ENCODE results near the gene RELN. TPM values are rescaled to one million over a fixed set of nuclear protein-coding genes. Genes with fewer than 3 reads are reported as not detected.

Gene RELN
- total and polyA plus RNA-seq, 4 experiments from 2014 or later: not detected

GRCh38 chr7:103799298-103799697 lies 190.2 kb downstream of the RELN start:
- H3K9me3 Mint-ChIP-seq: peaks cover 0 to 2% (median 0%) of the 10 kb centered on the region in 8 donors
- Histone ChIP-seq H3K4me1 (ENCODE audit: insufficient read depth, low read length) (no peaks in the 10 kb centered on the region), H3K36me3 (ENCODE audit: insufficient read depth, low read length) (no peaks in the 10 kb centered on the region), H3K4me3 (ENCODE audit: low read length in 2 of 2) (no peak overlapping the region), H3K27ac (ENCODE audit: low read depth, low read length) (no peak overlapping the region), H3K9me3 (ENCODE audit: control insufficient read depth in 1 of 2, low read length in 2 of 2) (no peaks in the 10 kb centered on the region), H3K27me3 (ENCODE audit: insufficient read depth, low read length) (no peaks in the 10 kb centered on the region)
- H3K4me3 Mint-ChIP-seq: no peak overlapping the region
- H3K4me1 Mint-ChIP-seq: no peaks in the 10 kb centered on the region
- no peaks in the 10 kb centered on the region for H3K36me3 Mint-ChIP-seq
- no peak overlapping the region for H3K27ac Mint-ChIP-seq
- ChIA-PET CTCF (ENCODE audit: partially characterized antibody) (no interaction called here), POLR2A (ENCODE audit: partially characterized antibody) (no interaction called here)
- DNase-seq: no peak
- intact Hi-C loops (cut with micrococcal nuclease): no loop called here
- H3K27me3 Mint-ChIP-seq: no peaks in the 10 kb centered on the region

- H3K4me3 Mint-ChIP-seq: no peak overlapping the region
- intact Hi-C loops (cut with micrococcal nuclease): no loop called here
- Histone ChIP-seq H3K4me3 (ENCODE audit: low read length in 2 of 2) (no peak overlapping the region), H3K36me3 (ENCODE audit: insufficient read depth, low read length) (no peaks in the 10 kb centered on the region), H3K27me3 (ENCODE audit: insufficient read depth, low read length) (no peaks in the 10 kb centered on the region), H3K4me1 (ENCODE audit: insufficient read depth, low read length) (no peaks in the 10 kb centered on the region), H3K27ac (ENCODE audit: low read depth, low read length) (no peak overlapping the region), H3K9me3 (ENCODE audit: control insufficient read depth in 1 of 2, low read length in 2 of 2) (no peaks in the 10 kb centered on the region)
- no peaks in the 10 kb centered on the region for H3K4me1 Mint-ChIP-seq
- CTCF ChIA-PET (ENCODE audit: partially characterized antibody): no interaction called here
- H3K36me3 Mint-ChIP-seq: no peaks in the 10 kb centered on the region
- no peak for DNase-seq
- H3K9me3 Mint-ChIP-seq: peaks cover 0 to 2% (median 0%) of the 10 kb centered on the region in 8 donors
- POLR2A ChIA-PET (ENCODE audit: partially characterized antibody): no interaction called here
- H3K27ac Mint-ChIP-seq: no peak overlapping the region
- H3K27me3 Mint-ChIP-seq: no peaks in the 10 kb centered on the region
These were observed 191.7 kb downstream of the RELN start for GRCh38 chr7:103797647-103798307.

DNA sequence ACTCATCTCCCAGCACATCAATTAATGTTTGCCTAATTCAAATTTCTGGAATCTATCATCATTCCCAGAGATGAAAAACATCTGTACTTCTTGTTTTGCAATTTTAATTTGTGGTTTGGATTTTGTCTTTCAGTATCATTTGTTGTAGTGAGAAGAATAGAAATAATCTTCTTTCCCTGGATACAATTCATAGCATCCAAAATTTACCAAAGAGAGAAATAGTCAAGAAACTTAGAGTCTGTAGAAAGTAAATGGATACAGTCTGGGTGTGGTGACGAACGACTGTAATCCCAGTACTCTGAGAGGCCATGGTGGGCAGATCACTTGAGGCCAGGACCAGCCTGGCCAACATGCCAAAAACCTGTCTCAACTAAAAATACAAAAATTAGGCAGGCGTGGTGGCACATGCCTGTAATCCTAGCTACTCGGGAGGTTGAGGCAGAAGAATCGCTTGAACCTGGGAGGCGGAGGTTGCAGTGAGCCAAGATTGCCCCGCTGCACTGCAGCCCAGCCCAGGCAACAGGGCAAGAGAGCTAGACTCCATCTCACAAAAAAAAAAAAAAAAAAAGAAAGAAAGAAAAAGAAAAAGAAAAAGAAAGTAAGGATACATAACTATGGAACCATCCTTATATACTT lies 193.0 kb downstream of the RELN start:
- H3K9me3 ChIP-seq (ENCODE audit: control insufficient read depth in 1 of 2, low read length in 2 of 2): no peaks in the 10 kb centered on the region
- no peak overlapping the region for H3K4me3 Mint-ChIP-seq
- no peaks in the 10 kb centered on the region for H3K36me3 ChIP-seq (ENCODE audit: insufficient read depth, low read length)
- H3K27ac ChIP-seq (ENCODE audit: low read depth, low read length): no peak overlapping the region
- H3K36me3 Mint-ChIP-seq: no peaks in the 10 kb centered on the region
- H3K4me1 ChIP-seq (ENCODE audit: insufficient read depth, low read length): no peaks in the 10 kb centered on the region
- H3K9me3 Mint-ChIP-seq: peaks cover 0 to 2% (median 0%) of the 10 kb centered on the region in 8 donors
- intact Hi-C loops (cut with micrococcal nuclease): no loop called here
- H3K4me3 ChIP-seq (ENCODE audit: low read length in 2 of 2): no peak overlapping the region
- H3K27ac Mint-ChIP-seq: no peak overlapping the region
- ChIA-PET POLR2A (ENCODE audit: partially characterized antibody) (no interaction called here), CTCF (ENCODE audit: partially characterized antibody) (no interaction called here)
- no peaks in the 10 kb centered on the region for H3K27me3 Mint-ChIP-seq
- no peak for DNase-seq
- H3K4me1 Mint-ChIP-seq: no peaks in the 10 kb centered on the region
- H3K27me3 ChIP-seq (ENCODE audit: insufficient read depth, low read length): no peaks in the 10 kb centered on the region

DNA sequence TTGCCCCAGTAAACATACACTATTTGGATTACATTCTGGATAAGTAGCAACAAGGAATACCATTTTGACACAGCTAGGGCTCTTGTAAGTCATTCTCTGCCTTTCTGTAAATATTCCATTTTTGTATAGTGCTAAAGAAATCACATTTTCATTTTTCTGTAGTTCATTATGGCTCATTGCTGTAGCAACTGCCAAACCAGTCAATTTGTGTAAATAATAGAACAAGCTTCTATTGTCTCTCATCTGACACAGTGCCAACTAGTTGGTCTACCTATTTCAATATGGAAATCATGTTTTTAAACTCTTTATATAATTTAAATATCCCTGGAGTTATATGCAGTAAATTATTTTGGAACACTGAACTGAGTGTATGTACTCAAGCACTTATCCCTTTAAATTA lies 193.7 kb downstream of the RELN start:
- CTCF ChIA-PET (ENCODE audit: partially characterized antibody): no interaction called here
- Histone ChIP-seq H3K27ac (ENCODE audit: low read depth, low read length) (no peak overlapping the region), H3K36me3 (ENCODE audit: insufficient read depth, low read length) (no peaks in the 10 kb centered on the region), H3K4me3 (ENCODE audit: low read length in 2 of 2) (no peak overlapping the region), H3K4me1 (ENCODE audit: insufficient read depth, low read length) (no peaks in the 10 kb centered on the region), H3K9me3 (ENCODE audit: control insufficient read depth in 1 of 2, low read length in 2 of 2) (no peaks in the 10 kb centered on the region), H3K27me3 (ENCODE audit: insufficient read depth, low read length) (no peaks in the 10 kb centered on the region)
- POLR2A ChIA-PET (ENCODE audit: partially characterized antibody): no interaction called here
- H3K27ac Mint-ChIP-seq: no peak overlapping the region
- no peaks in the 10 kb centered on the region for H3K4me1 Mint-ChIP-seq
- H3K9me3 Mint-ChIP-seq: peaks cover 0 to 5% (median 0%) of the 10 kb centered on the region in 8 donors
- intact Hi-C loops (cut with micrococcal nuclease): no loop called here
- no peaks in the 10 kb centered on the region for H3K36me3 Mint-ChIP-seq
- no peak for DNase-seq
- H3K4me3 Mint-ChIP-seq: no peak overlapping the region
- no peaks in the 10 kb centered on the region for H3K27me3 Mint-ChIP-seq

DNA sequence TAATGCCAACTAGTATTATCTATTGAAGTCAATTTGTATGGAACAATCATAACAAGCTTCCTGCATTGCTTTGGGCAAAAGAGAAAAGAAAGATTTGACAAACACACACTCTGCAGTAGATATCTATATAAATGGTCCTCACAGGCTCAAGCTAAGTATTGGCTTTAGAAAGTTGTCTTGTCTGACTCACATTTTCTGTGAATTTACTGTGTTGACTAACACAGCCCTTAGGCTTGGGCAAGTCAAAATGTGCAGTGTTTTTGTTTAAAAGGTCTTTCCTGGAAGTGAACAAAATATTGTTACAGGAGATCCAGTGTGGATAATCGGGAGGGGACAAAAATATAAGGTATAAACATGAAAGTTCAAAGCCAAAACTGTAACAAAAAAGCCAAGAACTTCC lies 194.4 kb downstream of the RELN start:
- Mint-ChIP-seq H3K36me3 (no peaks in the 10 kb centered on the region), H3K4me1 (no peaks in the 10 kb centered on the region), H3K9me3 (peaks cover 0 to 5% (median 0%) of the 10 kb centered on the region in 8 donors), H3K27ac (no peak overlapping the region), H3K27me3 (no peaks in the 10 kb centered on the region), H3K4me3 (no peak overlapping the region)
- Histone ChIP-seq H3K27ac (ENCODE audit: low read depth, low read length) (no peak overlapping the region), H3K4me1 (ENCODE audit: insufficient read depth, low read length) (no peaks in the 10 kb centered on the region), H3K9me3 (ENCODE audit: control insufficient read depth in 1 of 2, low read length in 2 of 2) (no peaks in the 10 kb centered on the region), H3K27me3 (ENCODE audit: insufficient read depth, low read length) (no peaks in the 10 kb centered on the region), H3K36me3 (ENCODE audit: insufficient read depth, low read length) (no peaks in the 10 kb centered on the region), H3K4me3 (ENCODE audit: low read length in 2 of 2) (no peak overlapping the region)
- no peak for DNase-seq
- CTCF ChIA-PET (ENCODE audit: partially characterized antibody): no interaction called here
- POLR2A ChIA-PET (ENCODE audit: partially characterized antibody): no interaction called here
- intact Hi-C loops (cut with micrococcal nuclease): no loop called here

GRCh38 chr7:103794424-103794823 lies 195.0 kb downstream of the RELN start:
- intact Hi-C loops (cut with micrococcal nuclease): no loop called here
- H3K27ac Mint-ChIP-seq: no peak overlapping the region
- no peaks in the 10 kb centered on the region for H3K4me1 Mint-ChIP-seq
- no peak for DNase-seq
- Histone ChIP-seq H3K9me3 (ENCODE audit: control insufficient read depth in 1 of 2, low read length in 2 of 2) (no peaks in the 10 kb centered on the region), H3K36me3 (ENCODE audit: insufficient read depth, low read length) (no peaks in the 10 kb centered on the region), H3K4me1 (ENCODE audit: insufficient read depth, low read length) (no peaks in the 10 kb centered on the region), H3K27me3 (ENCODE audit: insufficient read depth, low read length) (no peaks in the 10 kb centered on the region), H3K4me3 (ENCODE audit: low read length in 2 of 2) (no peak overlapping the region), H3K27ac (ENCODE audit: low read depth, low read length) (no peak overlapping the region)
- CTCF ChIA-PET (ENCODE audit: partially characterized antibody): no interaction called here
- peaks cover 0 to 5% (median under 1%) of the 10 kb centered on the region in 8 donors for H3K9me3 Mint-ChIP-seq
- no peaks in the 10 kb centered on the region for H3K27me3 Mint-ChIP-seq
- H3K36me3 Mint-ChIP-seq: no peaks in the 10 kb centered on the region
- POLR2A ChIA-PET (ENCODE audit: partially characterized antibody): no interaction called here
- H3K4me3 Mint-ChIP-seq: no peak overlapping the region

GRCh38 chr7:103793614-103794013 lies 195.8 kb downstream of the RELN start:
- no peaks in the 10 kb centered on the region for H3K4me1 Mint-ChIP-seq
- H3K9me3 ChIP-seq (ENCODE audit: control insufficient read depth in 1 of 2, low read length in 2 of 2): no peaks in the 10 kb centered on the region
- no peak overlapping the region for H3K27ac ChIP-seq (ENCODE audit: low read depth, low read length)
- H3K4me1 ChIP-seq (ENCODE audit: insufficient read depth, low read length): no peaks in the 10 kb centered on the region
- H3K27ac Mint-ChIP-seq: no peak overlapping the region
- CTCF ChIA-PET (ENCODE audit: partially characterized antibody): no interaction called here
- no peaks in the 10 kb centered on the region for H3K27me3 ChIP-seq (ENCODE audit: insufficient read depth, low read length)
- H3K9me3 Mint-ChIP-seq: peaks cover 0 to 5% (median under 1%) of the 10 kb centered on the region in 8 donors
- POLR2A ChIA-PET (ENCODE audit: partially characterized antibody): no interaction called here
- H3K27me3 Mint-ChIP-seq: peaks cover 0 to 2% of the 10 kb centered on the region in 2 donors
- H3K36me3 ChIP-seq (ENCODE audit: insufficient read depth, low read length): no peaks in the 10 kb centered on the region
- DNase-seq: no peak
- H3K36me3 Mint-ChIP-seq: no peaks in the 10 kb centered on the region
- intact Hi-C loops (cut with micrococcal nuclease): no loop called here
- no peak overlapping the region for H3K4me3 ChIP-seq (ENCODE audit: low read length in 2 of 2)
- no peak overlapping the region for H3K4me3 Mint-ChIP-seq

All from CD4-positive, alpha-beta memory T cell (primary cell).